HL-60 (cell line): ENCODE measurements around the gene TMEM252.
A peak's percentile ranks its signal among the peaks of the same experiment; 100 is the strongest.

Experiments used
- DNase-seq, 2 experiments: peaks; one replicate each; pipeline ENCODE4 v3.0.0-alpha.2; 2010 to 2020; ENCODE audit warnings: low read depth in 1 of 2, low spot score in 1 of 2
- H3K27ac ChIP-seq: fragments of 250-450 bp; sonication (Bioruptor Pico); replicated peaks from 2 replicates; pipeline ENCODE4 v1.5.1; 2020; ENCODE audit warnings: mild to moderate bottlenecking, moderate library complexity
- H3K27me3 ChIP-seq: fragments of 250-450 bp; sonication (Bioruptor Pico); 2 replicates; pipeline ENCODE4 v1.5.1; 2021; ENCODE audit warnings: mild to moderate bottlenecking, moderate library complexity; ENCODE audit not compliant: insufficient read depth, poor library complexity, severe bottlenecking
- H3K4me3 ChIP-seq: replicated peaks from 2 replicates; pipeline ENCODE4 v1.5.1; 2011; ENCODE audit warnings: mild to moderate bottlenecking, control low read depth, low read length; ENCODE audit not compliant: insufficient read depth
- GABPA ChIP-seq: IDR thresholded peaks from 2 replicates; pipeline ENCODE4 v1.6.1; 2012; ENCODE audit warnings: low read depth
- POLR2AphosphoS5 ChIP-seq: IDR thresholded peaks from 2 replicates; pipeline ENCODE4 v1.6.1; 2012; ENCODE audit warnings: low read depth
- SPI1 ChIP-seq: IDR thresholded peaks from 2 replicates; pipeline ENCODE4 v1.6.1; 2012; ENCODE audit warnings: low read depth, mild to moderate bottlenecking, borderline replicate concordance
- TF ChIP-seq, protein P1 (sequence below): IDR thresholded peaks from one replicate; pipeline ENCODE4 v1.5.1; 2011; ENCODE audit warnings: low read length, control low read depth, inconsistent platforms; ENCODE audit not compliant: insufficient read depth
- TF ChIP-seq, protein P2 (sequence below): IDR thresholded peaks from 2 replicates; pipeline ENCODE4 v1.6.1; 2012; ENCODE audit warnings: low read depth; ENCODE audit not compliant: insufficient replicate concordance

The TMEM252 gene

DNA sequence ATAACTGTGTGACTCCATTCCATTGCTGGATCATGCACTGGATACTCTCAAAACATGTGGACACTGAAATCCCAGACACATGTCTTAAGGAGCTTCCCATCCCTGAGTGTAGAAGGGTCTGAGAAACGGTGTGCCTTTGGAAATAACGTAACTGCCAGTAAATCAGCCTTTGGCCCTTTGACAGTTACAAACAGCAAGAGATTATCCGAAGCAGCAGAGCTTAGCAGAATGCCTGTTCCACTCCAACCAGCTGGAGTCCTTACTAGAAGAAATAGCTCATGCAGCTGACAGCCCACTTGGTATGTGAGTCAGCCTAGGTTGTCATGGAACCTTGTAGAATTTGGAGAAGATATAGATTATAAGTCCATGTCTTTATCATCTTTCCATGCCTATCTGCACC, 7.0 kb downstream of the TMEM252 start:
- Histone ChIP-seq H3K4me3 (no peak overlapping the region), H3K27ac (no peak overlapping the region), H3K27me3 (no peaks in the 10 kb centered on the region)
- no peak for DNase-seq
- TF ChIP-seq, protein P1, sequence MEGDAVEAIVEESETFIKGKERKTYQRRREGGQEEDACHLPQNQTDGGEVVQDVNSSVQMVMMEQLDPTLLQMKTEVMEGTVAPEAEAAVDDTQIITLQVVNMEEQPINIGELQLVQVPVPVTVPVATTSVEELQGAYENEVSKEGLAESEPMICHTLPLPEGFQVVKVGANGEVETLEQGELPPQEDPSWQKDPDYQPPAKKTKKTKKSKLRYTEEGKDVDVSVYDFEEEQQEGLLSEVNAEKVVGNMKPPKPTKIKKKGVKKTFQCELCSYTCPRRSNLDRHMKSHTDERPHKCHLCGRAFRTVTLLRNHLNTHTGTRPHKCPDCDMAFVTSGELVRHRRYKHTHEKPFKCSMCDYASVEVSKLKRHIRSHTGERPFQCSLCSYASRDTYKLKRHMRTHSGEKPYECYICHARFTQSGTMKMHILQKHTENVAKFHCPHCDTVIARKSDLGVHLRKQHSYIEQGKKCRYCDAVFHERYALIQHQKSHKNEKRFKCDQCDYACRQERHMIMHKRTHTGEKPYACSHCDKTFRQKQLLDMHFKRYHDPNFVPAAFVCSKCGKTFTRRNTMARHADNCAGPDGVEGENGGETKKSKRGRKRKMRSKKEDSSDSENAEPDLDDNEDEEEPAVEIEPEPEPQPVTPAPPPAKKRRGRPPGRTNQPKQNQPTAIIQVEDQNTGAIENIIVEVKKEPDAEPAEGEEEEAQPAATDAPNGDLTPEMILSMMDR: no peak
- TF ChIP-seq SPI1: no peak
- no peak for TF ChIP-seq GABPA
- TF ChIP-seq, protein P2, sequence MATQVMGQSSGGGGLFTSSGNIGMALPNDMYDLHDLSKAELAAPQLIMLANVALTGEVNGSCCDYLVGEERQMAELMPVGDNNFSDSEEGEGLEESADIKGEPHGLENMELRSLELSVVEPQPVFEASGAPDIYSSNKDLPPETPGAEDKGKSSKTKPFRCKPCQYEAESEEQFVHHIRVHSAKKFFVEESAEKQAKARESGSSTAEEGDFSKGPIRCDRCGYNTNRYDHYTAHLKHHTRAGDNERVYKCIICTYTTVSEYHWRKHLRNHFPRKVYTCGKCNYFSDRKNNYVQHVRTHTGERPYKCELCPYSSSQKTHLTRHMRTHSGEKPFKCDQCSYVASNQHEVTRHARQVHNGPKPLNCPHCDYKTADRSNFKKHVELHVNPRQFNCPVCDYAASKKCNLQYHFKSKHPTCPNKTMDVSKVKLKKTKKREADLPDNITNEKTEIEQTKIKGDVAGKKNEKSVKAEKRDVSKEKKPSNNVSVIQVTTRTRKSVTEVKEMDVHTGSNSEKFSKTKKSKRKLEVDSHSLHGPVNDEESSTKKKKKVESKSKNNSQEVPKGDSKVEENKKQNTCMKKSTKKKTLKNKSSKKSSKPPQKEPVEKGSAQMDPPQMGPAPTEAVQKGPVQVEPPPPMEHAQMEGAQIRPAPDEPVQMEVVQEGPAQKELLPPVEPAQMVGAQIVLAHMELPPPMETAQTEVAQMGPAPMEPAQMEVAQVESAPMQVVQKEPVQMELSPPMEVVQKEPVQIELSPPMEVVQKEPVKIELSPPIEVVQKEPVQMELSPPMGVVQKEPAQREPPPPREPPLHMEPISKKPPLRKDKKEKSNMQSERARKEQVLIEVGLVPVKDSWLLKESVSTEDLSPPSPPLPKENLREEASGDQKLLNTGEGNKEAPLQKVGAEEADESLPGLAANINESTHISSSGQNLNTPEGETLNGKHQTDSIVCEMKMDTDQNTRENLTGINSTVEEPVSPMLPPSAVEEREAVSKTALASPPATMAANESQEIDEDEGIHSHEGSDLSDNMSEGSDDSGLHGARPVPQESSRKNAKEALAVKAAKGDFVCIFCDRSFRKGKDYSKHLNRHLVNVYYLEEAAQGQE: no peak
- no peak for TF ChIP-seq POLR2AphosphoS5

DNA sequence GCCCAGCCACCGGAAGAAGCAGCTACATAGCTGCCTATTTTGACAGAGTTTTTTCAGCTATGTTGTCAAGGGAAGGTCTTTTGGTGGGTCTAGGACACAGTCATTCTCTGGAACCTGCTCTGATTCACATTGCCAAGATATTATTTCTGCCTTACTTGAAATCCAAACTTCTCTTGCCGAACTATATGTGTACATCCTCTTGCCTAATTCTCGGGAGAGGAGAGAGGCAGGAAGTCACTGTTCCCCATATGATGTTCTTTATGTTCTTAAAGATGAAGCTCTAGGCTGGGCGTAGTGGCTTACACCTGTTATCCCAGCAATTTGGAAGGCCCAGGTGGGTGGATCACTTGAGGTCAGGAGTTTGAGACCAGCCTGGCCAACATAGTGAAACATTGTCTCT, 8.6 kb downstream of the TMEM252 start:
- DNase-seq: no peak
- TF ChIP-seq, protein P1: no peak
- TF ChIP-seq, protein P2: no peak
- TF ChIP-seq POLR2AphosphoS5: no peak
- TF ChIP-seq SPI1: no peak
- TF ChIP-seq GABPA: no peak
- Histone ChIP-seq H3K27me3 (no peaks in the 10 kb centered on the region), H3K4me3 (no peak overlapping the region), H3K27ac (no peak overlapping the region)

DNA sequence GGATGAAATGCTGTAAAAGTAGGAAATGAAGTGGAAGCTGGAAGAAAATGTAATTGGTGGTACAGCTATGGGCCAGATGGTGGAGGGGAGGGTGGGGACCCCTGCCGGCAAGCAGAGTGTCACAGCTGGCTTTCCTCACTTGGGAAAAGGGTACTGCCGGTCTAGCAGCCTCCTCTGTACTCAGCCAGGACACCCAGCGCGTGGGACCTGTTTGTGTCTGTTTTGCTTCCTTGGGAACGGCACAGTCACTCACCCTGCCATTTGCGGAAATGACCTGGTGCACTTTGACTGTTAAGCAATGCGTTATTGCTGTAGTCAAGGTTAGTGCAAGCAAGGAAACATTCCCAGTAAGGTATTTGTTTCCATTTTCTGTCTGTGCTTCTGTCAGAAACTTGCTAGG, 10.1 kb downstream of the TMEM252 start:
- H3K4me3 ChIP-seq: no peak overlapping the region
- no peak for DNase-seq
- no peak for TF ChIP-seq GABPA

DNA sequence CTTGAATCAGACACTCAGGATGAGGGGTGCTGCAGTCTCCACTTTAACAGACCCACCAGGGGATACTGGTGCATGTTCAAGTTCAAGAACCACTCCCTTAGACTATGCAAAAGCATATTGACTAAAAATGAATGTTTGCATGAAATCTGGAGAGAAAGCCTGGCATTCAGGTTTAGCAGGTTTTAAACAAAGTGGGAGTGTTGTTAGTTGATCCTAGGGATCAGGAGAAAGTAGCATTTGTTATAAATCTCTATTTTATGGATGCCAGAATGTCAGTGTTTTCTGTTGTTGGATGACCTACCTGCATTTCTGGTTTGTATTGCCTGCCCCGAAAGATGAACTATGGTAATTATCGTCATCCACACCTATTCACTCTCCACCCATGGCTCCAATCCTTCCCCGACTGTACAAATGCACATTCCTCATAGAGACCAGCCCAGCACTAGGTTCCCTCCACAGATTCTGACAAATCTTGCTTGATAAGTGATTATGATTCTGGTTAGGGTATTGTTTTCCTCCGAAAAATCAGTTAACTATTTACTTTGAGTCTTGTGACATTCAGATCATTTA, 17.2 kb downstream of the TMEM252 start:
- TF ChIP-seq, protein P1: no peak
- TF ChIP-seq, protein P2: no peak
- no peak for TF ChIP-seq SPI1
- TF ChIP-seq POLR2AphosphoS5: no peak
- TF ChIP-seq GABPA: no peak
- Histone ChIP-seq H3K27me3 (no peaks in the 10 kb centered on the region), H3K27ac (no peak overlapping the region), H3K4me3 (no peak overlapping the region)
- no peak for DNase-seq

More for the DNA sequence above, 10.1 kb downstream of the TMEM252 start:
- Histone ChIP-seq H3K27ac (peak overlapping the region; percentile 34; the same call in 1 of the 2 replicates), H3K27me3 (no peaks in the 10 kb centered on the region)
